H1 (cell line): ENCODE data around the gene ZNF277. TPM values are rescaled to one million over a fixed set of nuclear protein-coding genes. Genes with fewer than 3 reads are reported as not detected.

Experiments used
- CTCF ChIA-PET: fragments of 300-600 bp; sonication (Branson Sonifier 250); formaldehyde crosslinking; loops from one replicate; lab custom pipeline; 2021; ENCODE audit not compliant: partially characterized antibody; lab: Charles Lee
- POLR2A ChIA-PET: fragments of 300-600 bp; sonication (Branson Sonifier 250); formaldehyde crosslinking; loops from one replicate; lab custom pipeline; 2021; ENCODE audit warnings: inconsistent platforms; ENCODE audit not compliant: partially characterized antibody; lab: Charles Lee
- DNase-seq, 2 experiments: peaks; one replicate each; pipeline versions ENCODE4 v3.0.0 to v3.0.0-alpha.2; 2010 to 2022; ENCODE audit warnings: low spot score in 2 of 2, low read depth in 1 of 2, mixed read lengths in 1 of 2
- FAIRE-seq: peaks from 2 replicates; lab custom pipeline; 2011; peaks lifted over from hg19 to GRCh38; lab: Jason Lieb, UNC
- H2AFZ ChIP-seq: 2 replicates; pipeline ENCODE4 v1.8.1; 2012; ENCODE audit warnings: low read length, inconsistent platforms
- H2AK5ac ChIP-seq: 2 replicates; pipeline ENCODE4 v1.6.1; 2013; ENCODE audit warnings: low read depth, low read length
- H2BK120ac ChIP-seq: replicated peaks from 2 replicates; pipeline ENCODE3; 2013; ENCODE audit warnings: low read depth, low read length, inconsistent platforms
- H2BK12ac ChIP-seq: 2 replicates; pipeline ENCODE4 v1.6.1; 2013; ENCODE audit warnings: low read depth, low read length
- H2BK15ac ChIP-seq: 2 replicates; pipeline ENCODE4 v1.6.1; 2013; ENCODE audit warnings: low read length
- H2BK20ac ChIP-seq: 2 replicates; pipeline ENCODE4 v1.6.1; 2013; ENCODE audit warnings: low read length
- H2BK5ac ChIP-seq: 2 replicates; pipeline ENCODE4 v1.6.1; 2013; ENCODE audit warnings: low read depth, low read length
- H3K14ac ChIP-seq: 2 replicates; pipeline ENCODE4 v1.6.1; 2013; ENCODE audit warnings: inconsistent platforms; ENCODE audit not compliant: insufficient read length
- H3K18ac ChIP-seq: 2 replicates; pipeline ENCODE4 v1.6.1; 2013; ENCODE audit warnings: low read length; ENCODE audit errors: extremely low read depth
- H3K23ac ChIP-seq: 2 replicates; pipeline ENCODE4 v1.6.1; 2013; ENCODE audit warnings: inconsistent platforms; ENCODE audit not compliant: insufficient read length
- H3K23me2 ChIP-seq: 2 replicates; pipeline ENCODE4 v1.6.1; 2013; ENCODE audit warnings: low read depth, low read length
- H3K27ac ChIP-seq: 2 replicates; pipeline ENCODE4 v1.6.1; 2011; ENCODE audit warnings: low read depth, low read length, inconsistent platforms
- H3K27me3 ChIP-seq, 4 experiments: replicated peaks in 1 of 4; 1 replicate in 1 of 4; 2 replicates in 3 of 4; pipeline versions ENCODE4 v1.6.1 to v1.8.1; 2011 to 2013; ENCODE audit warnings: low read length in 3 of 4, mild to moderate bottlenecking in 3 of 4, inconsistent platforms in 2 of 4, mixed read lengths in 2 of 4, moderate library complexity in 1 of 4; ENCODE audit not compliant: control insufficient read depth in 3 of 4, insufficient read depth in 3 of 4; ENCODE audit errors: extremely low read depth in 1 of 4
- H3K36me3 ChIP-seq, 4 experiments: 2 replicates each; pipeline versions ENCODE4 v1.6.1 to v1.8.1; 2011 to 2013; ENCODE audit warnings: mild to moderate bottlenecking in 4 of 4, low read length in 3 of 4, moderate library complexity in 2 of 4, control low read depth in 1 of 4, inconsistent platforms in 1 of 4; ENCODE audit not compliant: insufficient read depth in 4 of 4, control insufficient read depth in 2 of 4
- H3K4ac ChIP-seq: replicated peaks from 2 replicates; pipeline ENCODE3; 2013; ENCODE audit warnings: low read length, low read depth, mixed read lengths, inconsistent platforms; ENCODE audit not compliant: insufficient read length
- H3K4me1 ChIP-seq, 4 experiments: replicated peaks in 1 of 4; 1 replicate in 1 of 4; 2 replicates in 3 of 4; pipeline versions ENCODE4 v1.6.1 to v1.8.1; 2011 to 2013; ENCODE audit warnings: low read length in 3 of 4, inconsistent platforms in 2 of 4, mixed read lengths in 1 of 4; ENCODE audit not compliant: insufficient read depth in 4 of 4, control insufficient read depth in 3 of 4
- H3K4me2 ChIP-seq, 2 experiments: 2 replicates each; pipeline versions ENCODE4 v1.6.1 to v1.8.1; 2011 to 2013; ENCODE audit warnings: low read depth in 2 of 2, low read length in 2 of 2, control low read depth in 1 of 2, inconsistent platforms in 1 of 2, mild to moderate bottlenecking in 1 of 2; ENCODE audit not compliant: insufficient read depth in 1 of 2
- H3K4me3 ChIP-seq, 4 experiments: fragments of 200-600, 300-600 bp in 1 of 4; sonication (generic), shearing (Covaris generic), sonication (Bioruptor Twin) in 1 of 4; 2 replicates each; pipeline versions ENCODE4 v1.5.1 to v1.8.1; 2011 to 2016; ENCODE audit warnings: low read length in 4 of 4, low read depth in 3 of 4, control low read depth in 2 of 4, inconsistent platforms in 2 of 4, mild to moderate bottlenecking in 2 of 4, mixed read lengths in 1 of 4, moderate library complexity in 1 of 4; ENCODE audit not compliant: insufficient read depth in 2 of 4; ENCODE audit errors: extremely low read depth in 1 of 4
- H3K56ac ChIP-seq: replicated peaks from 2 replicates; pipeline ENCODE3; 2013; ENCODE audit warnings: low read depth, mild to moderate bottlenecking, mixed read lengths, low read length, inconsistent platforms; ENCODE audit not compliant: insufficient read length
- H3K79me1 ChIP-seq: 2 replicates; pipeline ENCODE4 v1.6.1; 2013; ENCODE audit warnings: low read depth, low read length, control low read depth
- H3K79me2 ChIP-seq, 2 experiments: 2 replicates each; pipeline versions ENCODE4 v1.6.1 to v1.8.1; 2012 to 2013; ENCODE audit warnings: low read length in 2 of 2, mild to moderate bottlenecking in 2 of 2, inconsistent platforms in 1 of 2; ENCODE audit not compliant: insufficient read depth in 2 of 2, control insufficient read depth in 1 of 2
- H3K9ac ChIP-seq, 4 experiments: replicated peaks in 1 of 4; 1 replicate in 1 of 4; 2 replicates in 3 of 4; pipeline versions ENCODE4 v1.6.1 to v1.8.1; 2011 to 2013; ENCODE audit warnings: low read depth in 3 of 4, low read length in 3 of 4, control low read depth in 2 of 4, mild to moderate bottlenecking in 2 of 4, moderate library complexity in 2 of 4, inconsistent platforms in 1 of 4; ENCODE audit errors: extremely low read depth in 1 of 4
- H3K9me3 ChIP-seq, 2 experiments: 2 replicates each; pipeline versions ENCODE4 v1.6.1 to v1.8.1; 2012 to 2013; ENCODE audit warnings: mild to moderate bottlenecking in 2 of 2, moderate library complexity in 2 of 2, control low read depth in 1 of 2, inconsistent platforms in 1 of 2, low read depth in 1 of 2, low read length in 1 of 2, mixed read lengths in 1 of 2; ENCODE audit not compliant: insufficient read depth in 2 of 2
- H4K20me1 ChIP-seq, 2 experiments: replicated peaks in 1 of 2; 2 replicates each; pipeline versions ENCODE3 to v1.8.1; 2011 to 2013; ENCODE audit warnings: inconsistent platforms in 2 of 2, low read length in 2 of 2, mild to moderate bottlenecking in 1 of 2; ENCODE audit not compliant: insufficient read depth in 2 of 2, control insufficient read depth in 1 of 2
- H4K5ac ChIP-seq: 2 replicates; pipeline ENCODE4 v1.6.1; 2013; ENCODE audit warnings: low read length, low read depth, mixed read lengths, inconsistent platforms; ENCODE audit not compliant: insufficient read length
- H4K8ac ChIP-seq: 2 replicates; pipeline ENCODE4 v1.8.0; 2013; ENCODE audit warnings: mild to moderate bottlenecking, moderate library complexity, low read length, inconsistent platforms; ENCODE audit not compliant: insufficient read depth; ENCODE audit errors: extremely low read depth
- H4K91ac ChIP-seq: replicated peaks from 2 replicates; pipeline ENCODE3; 2013; ENCODE audit warnings: low read length, mixed read lengths, inconsistent platforms; ENCODE audit not compliant: insufficient read length
- CEBPB ChIP-seq: IDR thresholded peaks from 2 replicates; pipeline ENCODE4 v1.6.1; 2012; ENCODE audit warnings: low read depth, low read length
- CTBP2 ChIP-seq: IDR thresholded peaks from 2 replicates; pipeline ENCODE4 v1.7.0; 2011; ENCODE audit warnings: borderline replicate concordance, mild to moderate bottlenecking, moderate library complexity, mixed read lengths, low read length; ENCODE audit not compliant: insufficient read depth, insufficient read length
- PHF8 ChIP-seq: fragments of 200-600 bp; sonication (generic); conservative IDR thresholded peaks from 2 replicates; pipeline ENCODE4 v1.7.1; 2012; ENCODE audit warnings: low read depth, mild to moderate bottlenecking, inconsistent platforms, low read length, moderate library complexity
- WGBS, 2 experiments: shearing (Covaris generic) in 1 of 2; methylation state at CpG; one replicate each; pipeline versions ENCODE4 v1.1.6 to v1.1.7; 2013 to 2015; ENCODE audit warnings: low lambda C conversion rate in 2 of 2, mixed read lengths in 2 of 2, inconsistent platforms in 1 of 2, low coverage in 1 of 2, missing lambda C conversion rate in 1 of 2; ENCODE audit not compliant: insufficient replicate concordance in 2 of 2, insufficient coverage in 1 of 2, insufficient read length in 1 of 2; ENCODE audit errors: extremely low coverage in 1 of 2, missing lambda C conversion rate in 1 of 2; 5-methylcytosine and 5-hydroxymethylcytosine counted together
- polyA plus RNA-seq, 7 experiments: library from polyadenylated mRNA; depleted of rRNA in 3 of 7; stranded (reverse) in 5 of 7; unstranded in 2 of 7; fragments of >200 nt in 5 of 7; fragments of 200-250 nt in 2 of 7; gene quantifications; 1 replicate in 5 of 7; 2 replicates in 1 of 7; 4 replicates in 1 of 7; pipeline versions ENCODE4 v1.2.1 to v1.2.3, GENCODE V29; 2011 to 2013; ENCODE audit warnings: missing spikeins in 2 of 7, mixed read lengths in 2 of 7
- total RNA-seq: library from RNA; stranded (reverse); fragmentation: NEBNext Ultra II Directional; extraction: Animal tissue kit (Norgen Biotek cat#: 25700); gene quantifications from 2 replicates; pipeline ENCODE4 v1.2.1, GENCODE V29; 2021
- TF ChIP-seq, protein P1 (sequence below): IDR thresholded peaks from 2 replicates; pipeline ENCODE4 v1.6.1; 2012; ENCODE audit warnings: low read length, inconsistent platforms

Gene ZNF277
- total and polyA plus RNA-seq, 2 of the 8 experiments (the other 6 are each of a cell fraction or from before 2014, with no cell fraction given): 5.1 to 21.7 TPM

DNA sequence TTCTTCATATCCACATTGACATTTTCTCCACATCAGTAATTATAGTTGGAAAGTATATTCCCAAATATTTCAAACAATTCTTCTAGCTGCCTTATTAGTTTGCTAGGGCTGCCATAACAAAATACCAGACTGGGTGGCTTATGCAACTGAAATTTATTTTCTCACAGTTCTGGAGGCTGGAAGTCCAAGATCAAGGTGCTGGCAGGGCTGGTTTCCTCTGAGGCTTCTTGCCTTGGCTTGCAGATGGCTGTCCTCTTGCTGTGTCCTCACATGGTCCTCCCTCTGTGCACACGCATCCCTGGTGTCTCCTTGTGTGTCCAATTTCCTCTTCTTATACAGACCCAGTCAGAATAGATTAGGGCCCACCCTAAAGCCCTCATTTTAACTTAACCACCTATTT is 34.8 kb upstream of the ZNF277 start:
- Histone ChIP-seq H2BK15ac (no peak overlapping the region), H2BK120ac (no peak overlapping the region), H2BK20ac (no peak overlapping the region), H3K18ac (no peak overlapping the region), H3K79me1 (peaks cover 5% of the 10 kb centered on the region; the same call in 1 of the 2 replicates), H3K4ac (no peak overlapping the region), H3K23me2 (no peaks in the 10 kb centered on the region), H4K5ac (no peak overlapping the region), H4K91ac (no peak overlapping the region), H3K4me2 (no peak overlapping the region), H3K27ac (no peak overlapping the region), H3K4me1 (peaks cover 0 to 2% (median 0%) of the 10 kb centered on the region in 4 experiments; a peak in 1 of 7 replicates), H3K9me3 (no peaks in the 10 kb centered on the region), H2BK5ac (no peak overlapping the region), H2BK12ac (no peak overlapping the region), H2AFZ (no peak overlapping the region), H4K8ac (no peak overlapping the region), H3K79me2 (peaks cover 0 to 50% of the 10 kb centered on the region in 2 experiments; a peak in 2 of 4 replicates), H3K9ac (no peak overlapping the region), H2AK5ac (no peak overlapping the region), H3K4me3 (no peak overlapping the region), H3K27me3 (no peaks in the 10 kb centered on the region), H3K56ac (no peak overlapping the region), H3K23ac (no peak overlapping the region), H3K14ac (no peak overlapping the region), H3K36me3 (no peaks in the 10 kb centered on the region), H4K20me1 (no peaks in the 10 kb centered on the region)
- ChIA-PET CTCF (no interaction called here), POLR2A (no interaction called here)
- DNase-seq (no peak), FAIRE-seq (no peak)
- 79% methylated on average over 1 of the region's 1 CpG; no CpG with 5 or more reads in 1 of the 2 experiments for WGBS, 2 experiments
- TF ChIP-seq, protein P1, sequence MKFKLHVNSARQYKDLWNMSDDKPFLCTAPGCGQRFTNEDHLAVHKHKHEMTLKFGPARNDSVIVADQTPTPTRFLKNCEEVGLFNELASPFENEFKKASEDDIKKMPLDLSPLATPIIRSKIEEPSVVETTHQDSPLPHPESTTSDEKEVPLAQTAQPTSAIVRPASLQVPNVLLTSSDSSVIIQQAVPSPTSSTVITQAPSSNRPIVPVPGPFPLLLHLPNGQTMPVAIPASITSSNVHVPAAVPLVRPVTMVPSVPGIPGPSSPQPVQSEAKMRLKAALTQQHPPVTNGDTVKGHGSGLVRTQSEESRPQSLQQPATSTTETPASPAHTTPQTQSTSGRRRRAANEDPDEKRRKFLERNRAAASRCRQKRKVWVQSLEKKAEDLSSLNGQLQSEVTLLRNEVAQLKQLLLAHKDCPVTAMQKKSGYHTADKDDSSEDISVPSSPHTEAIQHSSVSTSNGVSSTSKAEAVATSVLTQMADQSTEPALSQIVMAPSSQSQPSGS: no peak
- TF ChIP-seq PHF8: no peak
- no peak for TF ChIP-seq CTBP2
- no peak for TF ChIP-seq CEBPB
- TF ChIP-seq, all 59 proteins: peak for 0
